ENCODE data around the gene MTAP. TPM values are rescaled to one million over a fixed set of nuclear protein-coding genes. Genes with fewer than 3 reads are reported as not detected.

MTAP gene
- total RNA-seq, 1 experiment from 2014 or later: 139 TPM

DNA sequence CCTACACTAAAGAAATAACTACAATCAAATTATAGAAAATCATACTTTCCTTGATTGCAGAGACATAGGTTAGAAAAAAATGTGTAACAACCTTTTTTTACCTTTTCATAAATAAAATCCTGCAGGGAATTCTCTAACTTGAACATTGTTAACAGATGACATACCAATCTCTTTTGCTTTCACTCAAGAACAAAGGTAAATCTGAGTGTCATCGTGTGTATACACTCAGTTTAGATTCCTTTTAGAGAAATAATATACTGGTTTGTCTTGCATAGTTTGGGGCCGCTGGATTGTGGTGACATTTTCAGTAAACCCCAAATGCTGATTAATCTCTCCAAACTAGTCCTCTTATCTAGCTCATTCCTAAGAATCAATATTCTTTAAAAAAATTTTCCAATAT is 20.8 kb upstream of the MTAP start:
- CTCF ChIA-PET: interaction anchor here (0.7 to 1.6 kb wide), 2 partner anchors 72 to 99 kb away, joined by 3 to 5 read pairs; no protein-coding TSS in a partner anchor
- H3K27me3 Mint-ChIP-seq (ENCODE audit: unreplicated experiment): no peaks in the 10 kb centered on the region
- peak overlapping the region; percentile 26 for H3K4me3 Mint-ChIP-seq (ENCODE audit: low read depth, unreplicated experiment)
- TF ChIP-seq, protein P1, sequence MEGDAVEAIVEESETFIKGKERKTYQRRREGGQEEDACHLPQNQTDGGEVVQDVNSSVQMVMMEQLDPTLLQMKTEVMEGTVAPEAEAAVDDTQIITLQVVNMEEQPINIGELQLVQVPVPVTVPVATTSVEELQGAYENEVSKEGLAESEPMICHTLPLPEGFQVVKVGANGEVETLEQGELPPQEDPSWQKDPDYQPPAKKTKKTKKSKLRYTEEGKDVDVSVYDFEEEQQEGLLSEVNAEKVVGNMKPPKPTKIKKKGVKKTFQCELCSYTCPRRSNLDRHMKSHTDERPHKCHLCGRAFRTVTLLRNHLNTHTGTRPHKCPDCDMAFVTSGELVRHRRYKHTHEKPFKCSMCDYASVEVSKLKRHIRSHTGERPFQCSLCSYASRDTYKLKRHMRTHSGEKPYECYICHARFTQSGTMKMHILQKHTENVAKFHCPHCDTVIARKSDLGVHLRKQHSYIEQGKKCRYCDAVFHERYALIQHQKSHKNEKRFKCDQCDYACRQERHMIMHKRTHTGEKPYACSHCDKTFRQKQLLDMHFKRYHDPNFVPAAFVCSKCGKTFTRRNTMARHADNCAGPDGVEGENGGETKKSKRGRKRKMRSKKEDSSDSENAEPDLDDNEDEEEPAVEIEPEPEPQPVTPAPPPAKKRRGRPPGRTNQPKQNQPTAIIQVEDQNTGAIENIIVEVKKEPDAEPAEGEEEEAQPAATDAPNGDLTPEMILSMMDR (IDR thresholded peaks at IDR 0.05; ENCODE audit: unreplicated experiment): no peak
- H3K36me3 Mint-ChIP-seq (ENCODE audit: insufficient read depth, unreplicated experiment): peaks cover 4% of the 10 kb centered on the region
- DNase-seq: no peak
- H3K27ac Mint-ChIP-seq (ENCODE audit: unreplicated experiment): peak overlapping the region; percentile 82
- BruUV-seq (replicated peaks): no TSS peak
- intact Hi-C loops (cut with micrococcal nuclease; ENCODE audit: unreplicated experiment): no loop called here
- H3K4me1 Mint-ChIP-seq (ENCODE audit: low read depth, unreplicated experiment): peaks cover 33% of the 10 kb centered on the region
- no peaks in the 10 kb centered on the region for H3K9me3 Mint-ChIP-seq (ENCODE audit: low read depth, unreplicated experiment)

GRCh38 chr9:21782205-21782604 is 20.2 kb upstream of the MTAP start:
- peak overlapping the region; percentile 82 for H3K27ac Mint-ChIP-seq (ENCODE audit: unreplicated experiment)
- peaks cover 33% of the 10 kb centered on the region for H3K4me1 Mint-ChIP-seq (ENCODE audit: low read depth, unreplicated experiment)
- TF ChIP-seq, protein P1 (IDR thresholded peaks at IDR 0.05; ENCODE audit: unreplicated experiment): no peak
- CTCF ChIA-PET: interaction anchor here (0.7 to 1.6 kb wide), 2 partner anchors 71 to 100 kb away, joined by 3 to 5 read pairs; no protein-coding TSS in a partner anchor
- DNase-seq: peak; percentile 46
- H3K4me3 Mint-ChIP-seq (ENCODE audit: low read depth, unreplicated experiment): peak overlapping the region; percentile 26
- peaks cover 4% of the 10 kb centered on the region for H3K36me3 Mint-ChIP-seq (ENCODE audit: insufficient read depth, unreplicated experiment)
- H3K27me3 Mint-ChIP-seq (ENCODE audit: unreplicated experiment): no peaks in the 10 kb centered on the region
- no peaks in the 10 kb centered on the region for H3K9me3 Mint-ChIP-seq (ENCODE audit: low read depth, unreplicated experiment)
- intact Hi-C loops (cut with micrococcal nuclease; ENCODE audit: unreplicated experiment): no loop called here
- BruUV-seq (replicated peaks): no TSS peak

DNA sequence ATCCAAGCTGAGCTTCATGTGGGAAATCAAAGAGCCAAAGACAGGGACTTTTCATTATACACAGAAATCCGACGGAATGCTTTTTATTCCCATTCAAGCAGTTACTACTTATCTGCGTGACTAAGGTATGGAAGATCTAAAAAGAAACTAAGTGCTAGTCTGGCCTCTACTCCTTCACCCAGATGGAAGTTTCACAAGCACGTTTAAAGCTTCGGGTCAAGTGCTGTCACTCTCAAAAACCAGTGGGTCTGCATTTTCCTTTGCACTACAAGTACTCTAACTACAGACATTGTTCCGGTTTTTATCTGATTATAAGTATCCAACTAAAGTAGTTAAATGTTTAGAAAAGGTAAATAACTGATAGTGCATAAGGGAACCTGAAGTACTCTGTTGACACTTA is 13.7 kb upstream of the MTAP start:
- DNase-seq: no peak
- Mint-ChIP-seq H3K27me3 (ENCODE audit: unreplicated experiment) (no peaks in the 10 kb centered on the region), H3K9me3 (ENCODE audit: low read depth, unreplicated experiment) (no peaks in the 10 kb centered on the region), H3K27ac (ENCODE audit: unreplicated experiment) (peak overlapping the region; percentile 60), H3K4me3 (ENCODE audit: low read depth, unreplicated experiment) (peak overlapping the region; percentile 51), H3K4me1 (ENCODE audit: low read depth, unreplicated experiment) (peaks cover 40% of the 10 kb centered on the region), H3K36me3 (ENCODE audit: insufficient read depth, unreplicated experiment) (peaks cover 2% of the 10 kb centered on the region)
- CTCF ChIA-PET: interaction anchor here (0.5 to 2.2 kb wide), 12 partner anchors 76 to 552 kb away, joined by 3 to 6 read pairs (median 3); no protein-coding TSS in a partner anchor
- TF ChIP-seq, protein P1 (IDR thresholded peaks at IDR 0.05; ENCODE audit: unreplicated experiment): no peak
- no TSS peak for BruUV-seq (replicated peaks)
- intact Hi-C loops (cut with micrococcal nuclease; ENCODE audit: unreplicated experiment): loop anchor here (1.0 to 5.0 kb wide), 10 partner anchors 79 to 551 kb away; no protein-coding TSS in a partner anchor

DNA sequence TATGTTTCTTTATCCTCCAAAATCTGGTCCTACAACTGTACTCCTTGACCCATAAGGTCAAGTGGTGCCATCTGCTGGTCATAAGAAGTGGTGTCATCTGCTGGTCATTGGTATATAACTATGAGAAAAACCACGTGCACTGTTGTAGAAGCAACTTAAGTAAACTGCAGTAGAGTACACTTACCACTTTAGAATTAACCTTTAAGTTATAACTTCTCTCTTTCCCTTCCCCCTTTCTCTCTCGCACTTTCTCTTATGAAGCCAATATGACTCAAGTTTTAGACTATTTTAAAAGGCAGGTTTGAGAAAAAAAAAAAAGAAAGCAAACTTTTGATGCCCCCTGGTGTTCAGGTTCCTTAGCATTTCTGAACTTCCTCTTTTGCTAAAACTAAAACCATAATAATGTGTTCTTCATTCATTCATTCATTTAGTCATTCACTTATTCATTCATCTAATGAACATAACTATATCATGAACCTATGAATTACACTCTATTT is 12.8 kb upstream of the MTAP start:
- H3K9me3 Mint-ChIP-seq (ENCODE audit: low read depth, unreplicated experiment): no peaks in the 10 kb centered on the region
- no peaks in the 10 kb centered on the region for H3K36me3 Mint-ChIP-seq (ENCODE audit: insufficient read depth, unreplicated experiment)
- H3K4me3 Mint-ChIP-seq (ENCODE audit: low read depth, unreplicated experiment): peak overlapping the region; percentile 47
- TF ChIP-seq, protein P1 (IDR thresholded peaks at IDR 0.05; ENCODE audit: unreplicated experiment): peak; percentile 68
- DNase-seq: no peak
- peak overlapping the region; percentile 60 for H3K27ac Mint-ChIP-seq (ENCODE audit: unreplicated experiment)
- no peaks in the 10 kb centered on the region for H3K27me3 Mint-ChIP-seq (ENCODE audit: unreplicated experiment)
- CTCF ChIA-PET: interaction anchor here (1.1 to 1.6 kb wide), 3 partner anchors 105 to 355 kb away, joined by 3 read pairs; no protein-coding TSS in a partner anchor
- intact Hi-C loops (cut with micrococcal nuclease; ENCODE audit: unreplicated experiment): loop anchor here (1.0 to 5.0 kb wide), 10 partner anchors 80 to 552 kb away; no protein-coding TSS in a partner anchor
- BruUV-seq (replicated peaks): no TSS peak
- H3K4me1 Mint-ChIP-seq (ENCODE audit: low read depth, unreplicated experiment): peaks cover 32% of the 10 kb centered on the region
